ENCODE measurements around the gene EML1.

The EML1 gene

DNA sequence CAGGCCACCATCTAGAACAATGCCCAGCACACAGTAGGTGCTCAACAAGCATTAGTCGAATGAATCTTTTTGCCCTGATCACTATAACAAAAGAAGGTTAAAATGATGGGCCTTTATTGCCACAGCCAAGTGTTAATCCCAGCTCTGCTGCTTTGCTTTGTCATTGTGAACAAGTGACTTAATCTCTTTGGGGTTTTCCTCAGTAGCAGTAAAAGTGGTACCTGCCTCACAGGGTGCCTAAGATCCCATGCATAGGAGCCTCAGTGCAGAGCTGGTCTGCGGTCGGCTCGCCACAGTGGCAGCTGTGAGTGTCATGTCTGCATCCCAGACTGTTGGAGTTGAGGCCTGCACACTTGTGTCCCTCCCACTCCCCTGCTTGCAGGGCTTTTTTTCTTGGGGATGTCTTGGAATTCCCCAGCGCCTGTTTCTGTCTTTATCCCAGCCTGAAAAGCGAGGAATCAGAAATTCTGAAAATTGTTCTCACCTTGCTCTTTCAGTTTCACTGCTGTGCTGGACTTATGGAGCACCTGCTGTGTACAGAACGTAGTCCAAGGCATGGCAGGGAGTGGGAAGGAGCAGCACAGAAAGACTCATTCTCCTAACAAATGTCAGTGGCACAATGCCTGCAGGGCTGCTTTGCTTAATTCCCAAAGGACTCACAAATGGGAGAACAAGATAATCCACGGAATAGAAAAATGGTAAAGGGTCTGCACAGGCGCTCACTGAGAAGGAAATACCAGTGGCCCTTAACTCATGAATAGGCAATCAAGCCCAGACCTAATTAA is 90.8 kb downstream of the EML1 start:
- H3K27me3 ChIP-seq (ENCODE audit: insufficient read depth, poor library complexity, severe bottlenecking) = peaks cover 3% of the 10 kb centered on the region

DNA sequence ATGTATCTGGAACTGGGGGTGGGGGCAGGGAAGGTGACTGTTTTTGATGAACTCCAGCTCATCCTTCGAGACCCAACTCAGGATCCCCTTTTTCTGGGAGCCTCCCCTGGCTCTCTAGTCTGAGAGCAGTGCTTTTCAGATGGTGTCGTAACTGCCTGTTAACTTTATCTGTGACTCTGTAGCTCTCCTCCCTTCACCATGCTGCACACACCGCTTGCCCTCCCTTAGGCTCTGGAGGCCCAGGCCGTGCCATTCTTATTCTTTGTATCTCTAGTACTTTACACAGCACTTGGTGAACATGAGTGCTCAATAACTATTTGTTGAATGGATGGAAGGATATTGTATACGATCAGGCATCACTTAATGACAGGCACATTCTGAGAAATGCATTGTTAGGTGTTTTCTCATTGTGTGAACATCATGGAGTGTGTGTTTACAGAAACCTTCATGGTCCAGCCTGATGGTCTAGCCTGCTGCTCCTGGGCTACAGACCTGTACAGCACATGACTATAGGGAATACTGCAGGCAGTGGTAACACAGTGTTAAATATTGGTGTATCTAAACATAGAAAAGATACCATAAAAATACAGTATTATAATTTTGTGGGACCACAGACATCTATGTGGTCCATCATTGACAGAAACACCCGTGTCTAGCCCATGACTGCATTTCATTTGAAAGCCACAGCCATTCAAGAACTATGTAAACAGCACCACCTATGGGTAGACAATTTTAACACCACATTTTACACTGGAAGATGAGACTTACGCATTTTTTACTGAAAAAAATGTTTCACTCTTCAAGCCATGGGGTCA is 91.8 kb downstream of the EML1 start:
- no peak overlapping the region for H3K4me3 ChIP-seq (replicated peaks; ENCODE audit: insufficient read depth, low read length)
- no peak overlapping the region for H3K27ac ChIP-seq (replicated peaks)
- H3K27me3 ChIP-seq (ENCODE audit: insufficient read depth, poor library complexity, severe bottlenecking) = peaks cover 3% of the 10 kb centered on the region
- DNase-seq (ENCODE audit: low read depth in 1 of 2, low spot score in 1 of 2) = peak; percentile 8 to 23
- TF ChIP-seq, protein P1, sequence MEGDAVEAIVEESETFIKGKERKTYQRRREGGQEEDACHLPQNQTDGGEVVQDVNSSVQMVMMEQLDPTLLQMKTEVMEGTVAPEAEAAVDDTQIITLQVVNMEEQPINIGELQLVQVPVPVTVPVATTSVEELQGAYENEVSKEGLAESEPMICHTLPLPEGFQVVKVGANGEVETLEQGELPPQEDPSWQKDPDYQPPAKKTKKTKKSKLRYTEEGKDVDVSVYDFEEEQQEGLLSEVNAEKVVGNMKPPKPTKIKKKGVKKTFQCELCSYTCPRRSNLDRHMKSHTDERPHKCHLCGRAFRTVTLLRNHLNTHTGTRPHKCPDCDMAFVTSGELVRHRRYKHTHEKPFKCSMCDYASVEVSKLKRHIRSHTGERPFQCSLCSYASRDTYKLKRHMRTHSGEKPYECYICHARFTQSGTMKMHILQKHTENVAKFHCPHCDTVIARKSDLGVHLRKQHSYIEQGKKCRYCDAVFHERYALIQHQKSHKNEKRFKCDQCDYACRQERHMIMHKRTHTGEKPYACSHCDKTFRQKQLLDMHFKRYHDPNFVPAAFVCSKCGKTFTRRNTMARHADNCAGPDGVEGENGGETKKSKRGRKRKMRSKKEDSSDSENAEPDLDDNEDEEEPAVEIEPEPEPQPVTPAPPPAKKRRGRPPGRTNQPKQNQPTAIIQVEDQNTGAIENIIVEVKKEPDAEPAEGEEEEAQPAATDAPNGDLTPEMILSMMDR (IDR thresholded peaks at IDR 0.05; ENCODE audit: insufficient read depth, low read length) = peak; percentile 39
- TF ChIP-seq, protein P2, sequence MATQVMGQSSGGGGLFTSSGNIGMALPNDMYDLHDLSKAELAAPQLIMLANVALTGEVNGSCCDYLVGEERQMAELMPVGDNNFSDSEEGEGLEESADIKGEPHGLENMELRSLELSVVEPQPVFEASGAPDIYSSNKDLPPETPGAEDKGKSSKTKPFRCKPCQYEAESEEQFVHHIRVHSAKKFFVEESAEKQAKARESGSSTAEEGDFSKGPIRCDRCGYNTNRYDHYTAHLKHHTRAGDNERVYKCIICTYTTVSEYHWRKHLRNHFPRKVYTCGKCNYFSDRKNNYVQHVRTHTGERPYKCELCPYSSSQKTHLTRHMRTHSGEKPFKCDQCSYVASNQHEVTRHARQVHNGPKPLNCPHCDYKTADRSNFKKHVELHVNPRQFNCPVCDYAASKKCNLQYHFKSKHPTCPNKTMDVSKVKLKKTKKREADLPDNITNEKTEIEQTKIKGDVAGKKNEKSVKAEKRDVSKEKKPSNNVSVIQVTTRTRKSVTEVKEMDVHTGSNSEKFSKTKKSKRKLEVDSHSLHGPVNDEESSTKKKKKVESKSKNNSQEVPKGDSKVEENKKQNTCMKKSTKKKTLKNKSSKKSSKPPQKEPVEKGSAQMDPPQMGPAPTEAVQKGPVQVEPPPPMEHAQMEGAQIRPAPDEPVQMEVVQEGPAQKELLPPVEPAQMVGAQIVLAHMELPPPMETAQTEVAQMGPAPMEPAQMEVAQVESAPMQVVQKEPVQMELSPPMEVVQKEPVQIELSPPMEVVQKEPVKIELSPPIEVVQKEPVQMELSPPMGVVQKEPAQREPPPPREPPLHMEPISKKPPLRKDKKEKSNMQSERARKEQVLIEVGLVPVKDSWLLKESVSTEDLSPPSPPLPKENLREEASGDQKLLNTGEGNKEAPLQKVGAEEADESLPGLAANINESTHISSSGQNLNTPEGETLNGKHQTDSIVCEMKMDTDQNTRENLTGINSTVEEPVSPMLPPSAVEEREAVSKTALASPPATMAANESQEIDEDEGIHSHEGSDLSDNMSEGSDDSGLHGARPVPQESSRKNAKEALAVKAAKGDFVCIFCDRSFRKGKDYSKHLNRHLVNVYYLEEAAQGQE (IDR thresholded peaks at IDR 0.05; ENCODE audit: insufficient replicate concordance, low read depth) = no peak

More for the DNA sequence above, 90.8 kb downstream of the EML1 start:
- TF ChIP-seq, protein P1 (IDR thresholded peaks at IDR 0.05; ENCODE audit: insufficient read depth, low read length) = no peak
- TF ChIP-seq, protein P2 (IDR thresholded peaks at IDR 0.05; ENCODE audit: insufficient replicate concordance, low read depth) = no peak
- TF ChIP-seq POLR2AphosphoS5 (IDR thresholded peaks at IDR 0.05; ENCODE audit: low read depth) = no peak
- no peak for TF ChIP-seq SPI1 (IDR thresholded peaks at IDR 0.05; ENCODE audit: borderline replicate concordance, low read depth)
- TF ChIP-seq GABPA (IDR thresholded peaks at IDR 0.05; ENCODE audit: low read depth) = no peak
- Histone ChIP-seq H3K4me3 (replicated peaks; ENCODE audit: insufficient read depth, low read length) (no peak overlapping the region), H3K27ac (replicated peaks) (no peak overlapping the region)
- no peak for DNase-seq (ENCODE audit: low read depth in 1 of 2, low spot score in 1 of 2)

DNA sequence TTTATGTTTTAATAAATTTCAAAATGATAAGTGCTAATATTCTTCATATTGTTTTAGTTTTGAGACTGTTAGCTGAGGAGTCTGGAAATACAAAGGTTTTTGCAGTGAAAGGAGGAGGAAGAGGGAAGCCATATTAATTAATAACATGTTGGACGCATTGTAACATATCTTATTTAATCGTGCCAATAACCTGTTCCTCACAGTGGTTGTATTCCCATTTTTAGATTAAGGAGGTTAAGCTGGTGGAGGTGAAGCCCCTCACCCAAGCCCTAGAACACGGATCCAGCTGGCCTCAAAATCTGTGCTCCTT is 92.4 kb downstream of the EML1 start:
- Histone ChIP-seq H3K4me3 (replicated peaks; ENCODE audit: insufficient read depth, low read length) (no peak overlapping the region), H3K27ac (replicated peaks) (no peak overlapping the region), H3K27me3 (ENCODE audit: insufficient read depth, poor library complexity, severe bottlenecking) (peaks cover 3% of the 10 kb centered on the region)
- no peak for DNase-seq (ENCODE audit: low read depth in 1 of 2, low spot score in 1 of 2)
- no peak for TF ChIP-seq SPI1 (IDR thresholded peaks at IDR 0.05; ENCODE audit: borderline replicate concordance, low read depth)
- no peak for TF ChIP-seq POLR2AphosphoS5 (IDR thresholded peaks at IDR 0.05; ENCODE audit: low read depth)
- TF ChIP-seq GABPA (IDR thresholded peaks at IDR 0.05; ENCODE audit: low read depth) = no peak
- TF ChIP-seq, protein P2 (IDR thresholded peaks at IDR 0.05; ENCODE audit: insufficient replicate concordance, low read depth) = no peak
- TF ChIP-seq, protein P1 (IDR thresholded peaks at IDR 0.05; ENCODE audit: insufficient read depth, low read length) = no peak
